ENCODE measurements around the gene SMARCE1. TPM values are rescaled to one million over a fixed set of nuclear protein-coding genes. Genes with fewer than 3 reads are reported as not detected.
A peak's percentile ranks its signal among the peaks of the same experiment; 100 is the strongest.

The SMARCE1 gene
- total RNA-seq, 1 donor from 2014 or later = 123 TPM

GRCh38 chr17:40618754-40619625 lies 28.6 kb downstream of the SMARCE1 start:
- TF ChIP-seq CTCF (conservative IDR thresholded peaks at IDR 0.05; ENCODE audit: low read depth, low read length) = no peak
- no peak for DNase-seq (ENCODE audit: low read depth)
- H3K4me3 ChIP-seq (ENCODE audit: low read depth, low read length) = no peak overlapping the region

- no peak for TF ChIP-seq CTCF (conservative IDR thresholded peaks at IDR 0.05; ENCODE audit: low read depth, low read length)
- DNase-seq (ENCODE audit: low read depth) = no peak
- no peak overlapping the region for H3K4me3 ChIP-seq (ENCODE audit: low read depth, low read length)
Measured at GRCh38 chr17:40617678-40618240, 29.9 kb downstream of the SMARCE1 start.

- H3K4me3 ChIP-seq (ENCODE audit: low read depth, low read length) = no peak overlapping the region
- TF ChIP-seq CTCF (conservative IDR thresholded peaks at IDR 0.05; ENCODE audit: low read depth, low read length) = no peak
- DNase-seq (ENCODE audit: low read depth) = no peak
Measured at GRCh38 chr17:40616592-40616991, 31.0 kb downstream of the SMARCE1 start.

- no peak for TF ChIP-seq CTCF (conservative IDR thresholded peaks at IDR 0.05; ENCODE audit: low read depth, low read length)
- no peak overlapping the region for H3K4me3 ChIP-seq (ENCODE audit: low read depth, low read length)
- no peak for DNase-seq (ENCODE audit: low read depth)
Measured at GRCh38 chr17:40615841-40616476, 31.7 kb downstream of the SMARCE1 start.

GRCh38 chr17:40615068-40615840 lies 32.4 kb downstream of the SMARCE1 start:
- DNase-seq (ENCODE audit: low read depth) = peak; percentile 72
- H3K4me3 ChIP-seq (ENCODE audit: low read depth, low read length) = no peak overlapping the region
- peak; percentile 72 for TF ChIP-seq CTCF (conservative IDR thresholded peaks at IDR 0.05; ENCODE audit: low read depth, low read length)

- no peak for DNase-seq (ENCODE audit: low read depth)
- TF ChIP-seq CTCF (conservative IDR thresholded peaks at IDR 0.05; ENCODE audit: low read depth, low read length) = no peak
- no peak overlapping the region for H3K4me3 ChIP-seq (ENCODE audit: low read depth, low read length)
Measured at GRCh38 chr17:40614431-40615067, 33.1 kb downstream of the SMARCE1 start.

Data from epithelial cell of proximal tubule (primary cell).